OCI-LY1 (cell line): Measurements from ENCODE around the gene THAP2.
"Not testable (repeated sequence)": the region's sequence is repeated elsewhere in the genome, so short reads cannot be mapped to it uniquely, and the experiment has no call there.

ENCODE experiments used
- EZH2 ChIP-seq: fragments of 200-600 bp; sonication (generic), shearing (Covaris generic); IDR thresholded peaks from 2 replicates; pipeline ENCODE4 v1.8.0; 2017; ENCODE audit warnings: borderline replicate concordance, mixed run types, mild to moderate bottlenecking, antibody characterized with exemption, low read length, moderate library complexity, mixed read lengths
- TF ChIP-seq, protein P1 (sequence below): fragments of 200-600 bp; sonication (generic), shearing (Covaris generic); IDR thresholded peaks from 2 replicates; pipeline ENCODE4 v1.5.1; 2017; ENCODE audit warnings: mild to moderate bottlenecking, antibody characterized with exemption, low read length, moderate library complexity, mixed read lengths

- TF ChIP-seq, protein P1, sequence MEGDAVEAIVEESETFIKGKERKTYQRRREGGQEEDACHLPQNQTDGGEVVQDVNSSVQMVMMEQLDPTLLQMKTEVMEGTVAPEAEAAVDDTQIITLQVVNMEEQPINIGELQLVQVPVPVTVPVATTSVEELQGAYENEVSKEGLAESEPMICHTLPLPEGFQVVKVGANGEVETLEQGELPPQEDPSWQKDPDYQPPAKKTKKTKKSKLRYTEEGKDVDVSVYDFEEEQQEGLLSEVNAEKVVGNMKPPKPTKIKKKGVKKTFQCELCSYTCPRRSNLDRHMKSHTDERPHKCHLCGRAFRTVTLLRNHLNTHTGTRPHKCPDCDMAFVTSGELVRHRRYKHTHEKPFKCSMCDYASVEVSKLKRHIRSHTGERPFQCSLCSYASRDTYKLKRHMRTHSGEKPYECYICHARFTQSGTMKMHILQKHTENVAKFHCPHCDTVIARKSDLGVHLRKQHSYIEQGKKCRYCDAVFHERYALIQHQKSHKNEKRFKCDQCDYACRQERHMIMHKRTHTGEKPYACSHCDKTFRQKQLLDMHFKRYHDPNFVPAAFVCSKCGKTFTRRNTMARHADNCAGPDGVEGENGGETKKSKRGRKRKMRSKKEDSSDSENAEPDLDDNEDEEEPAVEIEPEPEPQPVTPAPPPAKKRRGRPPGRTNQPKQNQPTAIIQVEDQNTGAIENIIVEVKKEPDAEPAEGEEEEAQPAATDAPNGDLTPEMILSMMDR = not testable (repeated sequence)
- TF ChIP-seq EZH2 = not testable (repeated sequence)
Observed at GRCh38 chr12:71702181-71702580, 38.1 kb downstream of the THAP2 start.
